HG03520 (cell line): ENCODE measurements around the gene MAPK7.

Experiments
- ATAC-seq: cut with Tn5 transposase; IDR thresholded peaks from one replicate; pipeline ENCODE4 v1.9.1; 2021; ENCODE audit warnings: mild to moderate bottlenecking, moderate library complexity; ENCODE audit not compliant: unreplicated experiment

MAPK7 gene

GRCh38 chr17:19377602-19378415 lies 489 bp upstream of the MAPK7 start:
- ATAC-seq, result peak; percentile 84

GRCh38 chr17:19379361-19380065 lies 1.2 kb downstream of the MAPK7 start:
- ATAC-seq, result no peak

GRCh38 chr17:19380481-19381301 lies 2.4 kb downstream of the MAPK7 start:
- ATAC-seq, result no peak

GRCh38 chr17:19381361-19381740 lies 3.1 kb downstream of the MAPK7 start:
- no peak for ATAC-seq

DNA sequence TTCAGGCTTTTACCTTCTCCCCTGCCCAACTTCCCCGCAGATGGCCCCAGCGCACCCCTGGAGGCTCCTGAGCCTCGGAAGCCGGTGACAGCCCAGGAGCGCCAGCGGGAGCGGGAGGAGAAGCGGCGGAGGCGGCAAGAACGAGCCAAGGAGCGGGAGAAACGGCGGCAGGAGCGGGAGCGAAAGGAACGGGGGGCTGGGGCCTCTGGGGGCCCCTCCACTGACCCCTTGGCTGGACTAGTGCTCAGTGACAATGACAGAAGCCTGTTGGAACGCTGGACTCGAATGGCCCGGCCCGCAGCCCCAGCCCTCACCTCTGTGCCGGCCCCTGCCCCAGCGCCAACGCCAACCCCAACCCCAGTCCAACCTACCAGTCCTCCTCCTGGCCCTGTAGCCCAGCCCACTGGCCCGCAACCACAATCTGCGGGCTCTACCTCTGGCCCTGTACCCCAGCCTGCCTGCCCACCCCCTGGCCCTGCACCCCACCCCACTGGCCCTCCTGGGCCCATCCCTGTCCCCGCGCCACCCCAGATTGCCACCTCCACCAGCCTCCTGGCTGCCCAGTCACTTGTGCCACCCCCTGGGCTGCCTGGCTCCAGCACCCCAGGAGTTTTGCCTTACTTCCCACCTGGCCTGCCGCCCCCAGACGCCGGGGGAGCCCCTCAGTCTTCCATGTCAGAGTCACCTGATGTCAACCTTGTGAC lies 3.6 kb downstream of the MAPK7 start:
- no peak for ATAC-seq

- no peak for ATAC-seq
Measured at GRCh38 chr17:19382531-19383444, 4.5 kb downstream of the MAPK7 start.

DNA sequence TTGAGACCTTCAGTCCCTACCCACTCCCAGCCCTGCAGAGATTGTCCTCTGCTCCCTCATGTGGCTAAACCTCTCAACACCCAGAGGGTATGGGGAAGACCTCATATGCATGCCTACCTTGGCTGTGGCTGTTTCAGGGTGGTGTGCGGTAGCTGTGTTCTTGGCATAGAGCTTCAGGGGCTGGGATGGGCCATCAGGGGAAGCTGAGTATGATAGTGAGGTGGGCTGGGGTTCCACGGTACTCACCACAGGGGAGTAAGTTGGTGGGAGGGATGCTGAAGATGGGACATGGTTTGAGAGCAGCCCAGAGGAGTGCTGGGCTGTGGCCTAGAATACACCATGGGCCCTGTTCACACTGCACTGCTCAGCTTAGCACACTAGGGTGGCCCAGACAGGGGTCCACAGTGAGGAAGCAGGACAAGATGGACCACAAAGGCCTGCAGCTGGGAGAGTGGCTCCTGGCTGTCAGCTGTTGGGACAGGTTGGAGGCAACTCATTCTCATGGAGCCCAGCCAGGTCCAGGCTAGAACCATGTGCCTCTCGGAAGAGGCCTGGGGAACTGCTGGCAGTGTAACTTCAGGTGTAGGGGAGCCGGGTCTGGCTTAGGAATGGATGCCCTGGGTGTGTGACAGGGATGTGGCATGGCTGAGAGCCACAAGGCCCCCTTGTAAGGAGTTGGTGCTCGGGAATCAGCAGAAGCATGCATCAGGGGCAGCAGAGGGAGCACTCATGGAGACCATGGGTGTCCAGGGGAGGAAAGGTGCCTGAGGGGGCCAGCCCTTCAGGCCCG lies 5.6 kb downstream of the MAPK7 start:
- no peak for ATAC-seq

- no peak for ATAC-seq
Measured at GRCh38 chr17:19384723-19385391, 6.6 kb downstream of the MAPK7 start.

- no peak for ATAC-seq
Measured at GRCh38 chr17:19385521-19385983, 7.3 kb downstream of the MAPK7 start.

GRCh38 chr17:19386051-19386929 lies 8.0 kb downstream of the MAPK7 start:
- ATAC-seq, result no peak

DNA sequence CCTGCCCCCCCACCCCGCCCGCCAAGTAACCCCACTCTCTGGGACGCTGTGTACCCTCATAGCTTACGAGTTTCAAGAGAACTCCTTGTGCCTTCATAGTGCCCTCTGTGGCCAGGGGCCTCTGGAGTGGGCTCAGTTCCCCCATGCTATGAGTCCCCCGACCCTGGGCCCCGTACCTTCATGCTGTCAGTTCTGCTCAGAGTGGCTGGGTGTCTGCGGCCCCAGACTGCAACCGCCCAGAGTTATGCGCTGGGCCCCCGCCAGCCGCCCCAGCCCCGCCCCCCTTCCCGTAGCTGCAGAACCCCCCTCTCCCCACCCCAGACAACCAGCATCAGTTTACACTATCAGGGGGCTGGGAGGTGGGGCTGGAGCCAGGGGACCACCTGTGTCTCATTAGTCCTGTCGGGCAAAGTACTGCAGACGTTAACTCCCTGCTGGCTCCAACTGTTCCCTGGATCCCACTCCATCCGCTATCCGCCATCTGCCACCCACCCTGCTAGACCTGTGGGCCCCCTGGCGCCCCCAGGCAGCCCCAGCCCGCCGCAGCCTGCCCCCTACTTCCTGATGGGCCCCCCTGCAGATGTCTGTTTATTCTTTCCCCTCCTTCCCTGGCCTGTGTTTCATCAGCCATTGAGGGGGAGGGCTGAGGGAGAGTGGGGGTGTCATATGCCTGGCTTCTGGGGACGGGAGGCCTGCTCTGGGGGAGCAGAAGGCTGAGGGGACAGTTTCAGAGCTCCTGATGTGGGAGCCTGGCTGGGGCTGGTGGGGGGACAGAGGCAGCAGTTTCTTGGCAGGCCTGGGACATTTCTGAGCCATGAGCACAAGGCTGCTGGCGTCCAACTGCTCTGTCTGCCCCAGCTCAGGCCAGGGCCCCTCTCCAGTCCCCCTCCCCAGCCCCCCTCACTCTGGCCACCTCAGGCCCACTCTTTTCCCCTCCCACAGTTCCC lies 8.9 kb downstream of the MAPK7 start, which contains the start of gene MFAP4:
Gene MFAP4 (minus strand): TSS at position 217 of the 947 bp plus-strand sequence. CDS start 35 bp downstream, at position 182.
- ATAC-seq, result no peak

DNA sequence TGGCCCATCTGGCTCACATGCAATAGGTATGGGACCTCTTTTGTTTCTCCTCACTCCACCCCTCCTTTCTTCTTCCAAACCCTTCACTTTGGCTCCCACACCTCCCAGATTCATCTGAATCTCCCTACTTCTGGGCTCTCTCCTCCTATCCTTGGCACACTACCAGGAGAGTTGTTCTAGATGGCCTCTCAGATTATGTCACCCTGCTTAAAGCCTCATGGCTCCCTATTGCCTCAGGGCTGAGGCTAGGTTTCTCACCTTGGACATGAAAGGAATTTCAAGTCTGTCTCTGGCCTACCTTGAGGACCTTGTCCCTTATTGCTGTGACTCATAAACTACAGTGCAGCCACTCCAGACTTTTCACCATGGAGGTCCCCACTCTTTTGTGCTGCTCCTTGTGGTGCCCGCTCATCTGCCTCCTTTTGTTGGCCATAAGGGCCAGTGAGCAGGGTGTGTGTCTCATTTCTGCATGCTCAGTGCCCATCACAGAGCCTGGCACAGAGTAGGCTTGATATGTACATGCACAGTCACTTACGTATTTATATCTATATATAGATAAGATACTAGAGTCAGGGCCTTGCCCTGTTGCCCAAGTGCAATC lies 9.7 kb downstream of the MAPK7 start:
- no peak for ATAC-seq

DNA sequence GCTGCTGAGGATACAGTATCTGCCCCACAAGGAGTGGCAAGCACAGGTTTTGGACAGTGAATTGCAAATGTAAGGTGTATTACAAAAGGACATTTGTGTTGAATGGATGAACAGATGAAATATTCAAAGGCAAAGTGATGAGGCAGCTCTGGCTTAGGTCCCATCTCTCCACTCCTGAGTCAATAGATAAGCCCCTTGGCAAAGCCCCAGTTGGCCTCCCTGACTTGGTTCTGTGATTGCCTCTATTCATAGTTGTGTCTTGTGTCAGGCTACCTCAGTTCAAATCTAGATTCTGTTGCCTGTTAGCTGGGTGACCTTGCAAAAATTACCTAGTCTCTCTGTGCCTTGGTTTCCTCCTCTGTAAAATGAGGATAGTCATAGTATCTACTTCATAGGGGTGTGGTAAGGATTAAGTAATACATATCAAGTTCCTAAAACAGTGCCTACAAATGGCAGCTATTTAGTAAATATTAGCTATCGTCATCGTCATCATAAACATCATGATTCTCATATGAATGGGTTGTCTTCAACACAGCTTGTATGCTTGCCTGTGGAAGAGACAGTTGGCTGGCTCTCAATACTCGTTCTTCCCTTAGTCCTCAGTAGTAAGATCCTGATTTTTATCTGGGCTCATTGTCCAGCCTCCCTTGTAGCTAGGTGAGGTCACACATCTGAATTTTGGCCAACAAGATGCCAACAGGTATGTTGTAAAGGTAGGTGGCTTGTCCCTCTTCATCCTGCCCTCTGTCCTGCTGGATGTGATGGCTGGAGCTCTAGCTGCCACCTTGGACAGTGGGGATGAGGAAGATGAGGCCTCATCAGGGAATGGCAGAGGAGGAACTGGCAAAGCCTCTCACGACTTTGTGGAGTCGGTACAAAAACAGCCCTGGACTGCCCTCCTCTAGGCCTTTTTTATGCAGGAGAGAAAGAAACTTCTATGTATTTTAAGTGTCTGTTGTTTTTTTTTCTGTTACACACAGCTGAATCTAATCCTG lies 10.8 kb downstream of the MAPK7 start:
- ATAC-seq, result no peak

- no peak for ATAC-seq
Measured at GRCh38 chr17:19390951-19391350, 12.7 kb downstream of the MAPK7 start.

DNA sequence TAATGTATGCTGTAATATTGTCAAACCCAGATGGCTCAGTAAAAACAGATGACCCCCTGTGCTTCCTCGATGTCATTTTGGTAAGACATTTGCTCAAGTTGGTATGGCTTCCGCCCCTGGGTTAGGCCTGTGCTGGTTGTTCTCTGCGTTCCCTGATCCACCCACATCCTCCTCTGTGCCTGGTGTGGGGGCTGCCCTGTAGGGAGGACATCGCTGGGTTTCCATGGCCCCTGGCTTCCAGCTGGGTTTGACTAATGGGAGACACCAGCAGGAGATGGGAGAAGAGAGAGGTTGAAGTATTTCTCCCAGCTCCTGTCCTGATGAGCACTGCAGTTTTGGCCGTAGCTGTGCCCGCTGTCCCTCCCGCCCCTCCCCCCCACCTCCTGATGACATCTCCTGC lies 13.1 kb downstream of the MAPK7 start:
- ATAC-seq, result no peak
